Caco-2 (cell line): ENCODE results near the gene BAG3. TPM values are rescaled to one million over a fixed set of nuclear protein-coding genes. Genes with fewer than 3 reads are reported as not detected.
"Not testable (repeated sequence)": the region's sequence is repeated elsewhere in the genome, so short reads cannot be mapped to it uniquely, and the experiment has no call there.

Experiments used
- BruUV-seq: library from RNA; stranded (reverse); fragments of 400-500 nt; replicated peaks from 2 replicates; lab custom pipeline; 2021; lab: Mats Ljungman, UMichigan
- CTCF ChIA-PET: fragments of 300-600 bp; sonication (Branson Sonifier 250); formaldehyde crosslinking; loops from one replicate; lab custom pipeline; 2022; ENCODE audit warnings: antibody characterized with exemption; lab: Charles Lee
- POLR2A ChIA-PET: fragments of 300-600 bp; sonication (Branson Sonifier 250); formaldehyde crosslinking; loops from one replicate; lab custom pipeline; 2022; ENCODE audit warnings: antibody characterized with exemption; lab: Charles Lee
- DNase-seq, 2 experiments: peaks; one replicate each; pipeline versions ENCODE4 v3.0.0 to v3.0.0-alpha.2; 2020 to 2022
- H3K27me3 ChIP-seq: replicated peaks from 2 replicates; pipeline ENCODE4 v1.6.0; 2011; ENCODE audit warnings: low read length; ENCODE audit not compliant: control insufficient read depth, insufficient read depth
- H3K36me3 ChIP-seq: 2 replicates; pipeline ENCODE4 v1.5.1; 2011; ENCODE audit warnings: low read length; ENCODE audit not compliant: control insufficient read depth, insufficient read depth
- H3K4me1 ChIP-seq: fragments of 250-450 bp; sonication (Bioruptor Pico); 2 replicates; pipeline ENCODE4 v1.5.1; 2020; ENCODE audit warnings: mild to moderate bottlenecking
- H3K4me3 ChIP-seq: 2 replicates; pipeline ENCODE4 v1.5.1; 2011; ENCODE audit warnings: low read depth, mild to moderate bottlenecking, control low read depth, low read length
- H3K9me3 ChIP-seq: fragments of 250-450 bp; sonication (Bioruptor Pico); 2 replicates; pipeline ENCODE4 v1.5.1; 2020; ENCODE audit warnings: mild to moderate bottlenecking, moderate library complexity
- H3K27ac Mint-ChIP-seq: one replicate; pipeline ENCODE4 v1.8.0; 2022; ENCODE audit warnings: mixed read lengths; ENCODE audit not compliant: unreplicated experiment
- H3K27me3 Mint-ChIP-seq: one replicate; pipeline ENCODE4 v1.8.0; 2022; ENCODE audit warnings: mixed read lengths; ENCODE audit not compliant: insufficient read depth, unreplicated experiment
- H3K36me3 Mint-ChIP-seq: one replicate; pipeline ENCODE4 v1.8.0; 2022; ENCODE audit warnings: mild to moderate bottlenecking, mixed read lengths; ENCODE audit not compliant: insufficient read depth, unreplicated experiment
- H3K4me1 Mint-ChIP-seq: one replicate; pipeline ENCODE4 v1.8.0; 2022; ENCODE audit warnings: low read depth, mixed read lengths; ENCODE audit not compliant: unreplicated experiment
- H3K4me3 Mint-ChIP-seq: one replicate; pipeline ENCODE4 v1.8.0; 2022; ENCODE audit warnings: mild to moderate bottlenecking, moderate library complexity, mixed read lengths; ENCODE audit not compliant: unreplicated experiment
- H3K9me3 Mint-ChIP-seq: one replicate; pipeline ENCODE4 v1.8.0; 2022; ENCODE audit warnings: mixed read lengths; ENCODE audit not compliant: unreplicated experiment
- CTCF ChIP-seq, 2 experiments: fragments of 200-600 bp in 1 of 2; IDR thresholded peaks; 1 replicate in 1 of 2; 2 replicates in 1 of 2; pipeline versions ENCODE4 v1.5.1 to v1.8.0; 2011 to 2022; ENCODE audit warnings: antibody characterized with exemption in 1 of 2, control low read depth in 1 of 2, inconsistent platforms in 1 of 2, low read depth in 1 of 2, low read length in 1 of 2, mild to moderate bottlenecking in 1 of 2, moderate library complexity in 1 of 2; ENCODE audit not compliant: insufficient read depth in 1 of 2, severe bottlenecking in 1 of 2, unreplicated experiment in 1 of 2
- intact Hi-C: fragments of 100-400 bp; cut with micrococcal nuclease; formaldehyde crosslinking; loops from one replicate; pipeline ENCODE4 v1.10.0; 2022; ENCODE audit not compliant: unreplicated experiment
- total RNA-seq: library from RNA; stranded (reverse); gene quantifications from 2 replicates; pipeline ENCODE4 v1.2.3, GENCODE V29; 2022

BAG3 gene
- total RNA-seq, 1 experiment from 2014 or later: 30.7 TPM

GRCh38 chr10:119703903-119704508, 52.8 kb downstream of the BAG3 start:
- intact Hi-C loops: no loop called here
- Histone ChIP-seq H3K4me3 (no peak overlapping the region), H3K4me1 (no peaks in the 10 kb centered on the region), H3K27me3 (no peaks in the 10 kb centered on the region), H3K36me3 (no peaks in the 10 kb centered on the region), H3K9me3 (peaks cover 10% of the 10 kb centered on the region; the same call in 1 of the 2 replicates)
- no peak for TF ChIP-seq CTCF (IDR thresholded peaks at IDR 0.05; ENCODE audit: insufficient read depth in 1 of 2, low read depth in 1 of 2, low read length in 1 of 2, severe bottlenecking in 1 of 2, unreplicated experiment in 1 of 2)
- CTCF ChIA-PET: interaction anchor here (1.0 kb wide), 1 partner anchor 46 kb away, joined by 3 read pairs; no protein-coding TSS in a partner anchor
- H3K36me3 Mint-ChIP-seq: no peaks in the 10 kb centered on the region
- DNase-seq: no peak
- no peaks in the 10 kb centered on the region for H3K4me1 Mint-ChIP-seq
- H3K27ac Mint-ChIP-seq: no peak overlapping the region
- no peaks in the 10 kb centered on the region for H3K27me3 Mint-ChIP-seq
- POLR2A ChIA-PET: no interaction called here
- H3K9me3 Mint-ChIP-seq: peaks cover 13% of the 10 kb centered on the region
- H3K4me3 Mint-ChIP-seq: no peak overlapping the region
- no TSS peak for BruUV-seq

- Mint-ChIP-seq H3K27me3 (no peaks in the 10 kb centered on the region), H3K9me3 (peaks cover 13% of the 10 kb centered on the region), H3K27ac (no peak overlapping the region), H3K4me1 (no peaks in the 10 kb centered on the region), H3K36me3 (no peaks in the 10 kb centered on the region), H3K4me3 (no peak overlapping the region)
- DNase-seq: no peak
- POLR2A ChIA-PET: no interaction called here
- CTCF ChIA-PET: interaction anchor here (0.7 kb wide), 1 partner anchor 846 kb away, joined by 5 read pairs; no protein-coding TSS in a partner anchor
- Histone ChIP-seq H3K9me3 (peaks cover 10% of the 10 kb centered on the region; the same call in 1 of the 2 replicates), H3K4me1 (no peaks in the 10 kb centered on the region), H3K4me3 (no peak overlapping the region), H3K27me3 (no peaks in the 10 kb centered on the region), H3K36me3 (no peaks in the 10 kb centered on the region)
- no peak for TF ChIP-seq CTCF (IDR thresholded peaks at IDR 0.05; ENCODE audit: insufficient read depth in 1 of 2, low read depth in 1 of 2, low read length in 1 of 2, severe bottlenecking in 1 of 2, unreplicated experiment in 1 of 2)
- no TSS peak for BruUV-seq
- intact Hi-C loops: no loop called here
These were observed 54.3 kb downstream of the BAG3 start for GRCh38 chr10:119705434-119705831.

- DNase-seq: no peak
- H3K9me3 ChIP-seq: peaks cover 20% of the 10 kb centered on the region; the same call in 1 of the 2 replicates
- no peak overlapping the region for H3K4me3 Mint-ChIP-seq
- no peaks in the 10 kb centered on the region for H3K36me3 Mint-ChIP-seq
- H3K9me3 Mint-ChIP-seq: peaks cover 13% of the 10 kb centered on the region
- no TSS peak for BruUV-seq
- intact Hi-C loops: no loop called here
- H3K36me3 ChIP-seq: no peaks in the 10 kb centered on the region
- POLR2A ChIA-PET: interaction anchor here (1.0 kb wide), 1 partner anchor 14 kb away, joined by 7 read pairs; no protein-coding TSS in a partner anchor
- CTCF ChIA-PET: no interaction called here
- H3K4me1 Mint-ChIP-seq: no peaks in the 10 kb centered on the region
- no peaks in the 10 kb centered on the region for H3K27me3 Mint-ChIP-seq
- H3K4me1 ChIP-seq: no peaks in the 10 kb centered on the region
- no peak overlapping the region for H3K27ac Mint-ChIP-seq
- H3K27me3 ChIP-seq: no peaks in the 10 kb centered on the region
- no peak overlapping the region for H3K4me3 ChIP-seq
- no peak for TF ChIP-seq CTCF (IDR thresholded peaks at IDR 0.05; ENCODE audit: insufficient read depth in 1 of 2, low read depth in 1 of 2, low read length in 1 of 2, severe bottlenecking in 1 of 2, unreplicated experiment in 1 of 2)
These were observed 55.5 kb downstream of the BAG3 start for GRCh38 chr10:119706521-119707278.

- H3K27ac Mint-ChIP-seq, DNase-seq, intact Hi-C loops, BruUV-seq, CTCF ChIA-PET, H3K4me3 ChIP-seq, H3K27me3 ChIP-seq, H3K4me1 ChIP-seq, POLR2A ChIA-PET, H3K4me1 Mint-ChIP-seq, H3K36me3 Mint-ChIP-seq, H3K4me3 Mint-ChIP-seq, H3K36me3 ChIP-seq, H3K27me3 Mint-ChIP-seq: not testable (repeated sequence)
- H3K9me3 ChIP-seq: peaks cover 20% of the 10 kb centered on the region; the same call in 1 of the 2 replicates
- peaks cover 13% of the 10 kb centered on the region for H3K9me3 Mint-ChIP-seq
These were observed 56.2 kb downstream of the BAG3 start for GRCh38 chr10:119707331-119707730.
